Stimulated activated CD8-positive, alpha-beta memory T cell treated with anti-CD3 and anti-CD28 coated beads, Interleukin-4, amount 100 ng/mL, for 4 hours (primary cell): ENCODE measurements around the gene RBM17.
"Not testable (repeated sequence)": the region's sequence is repeated elsewhere in the genome, so short reads cannot be mapped to it uniquely, and the experiment has no call there.

Experiments used
- DNase-seq, 2 donors: peaks; one replicate each; pipeline ENCODE4 v3.0.0-alpha.2; 2020; ENCODE audit warnings: low read depth in 2 of 2, low spot score in 1 of 2

The RBM17 gene

GRCh38 chr10:6056411-6057135 lies 32.3 kb upstream of the RBM17 start:
- no peak for DNase-seq

- DNase-seq, result no peak
Measured at GRCh38 chr10:6058682-6059475, 30.0 kb upstream of the RBM17 start.

- DNase-seq, result no peak
Measured at GRCh38 chr10:6059506-6059905, 29.3 kb upstream of the RBM17 start.

GRCh38 chr10:6061056-6061455 lies 27.8 kb upstream of the RBM17 start:
- no peak for DNase-seq

GRCh38 chr10:6062101-6062771 lies 26.6 kb upstream of the RBM17 start, which contains the start of gene IL2RA:
IL2RA (minus strand) TSS chr10:6062367; CDS start chr10:6062151, 216 bp downstream.
- DNase-seq, result peak in 1 of 2 donors; percentile 25

- no peak for DNase-seq
Measured at GRCh38 chr10:6064119-6064518, 24.7 kb upstream of the RBM17 start.

- DNase-seq, result not testable (repeated sequence)
Measured at GRCh38 chr10:6064726-6065125, 24.1 kb upstream of the RBM17 start.

- DNase-seq, result no peak
Measured at GRCh38 chr10:6065406-6065805, 23.4 kb upstream of the RBM17 start.

GRCh38 chr10:6065835-6066234 lies 23.0 kb upstream of the RBM17 start:
- DNase-seq, result no peak

- DNase-seq, result no peak
Measured at GRCh38 chr10:6067457-6067856, 21.4 kb upstream of the RBM17 start.

GRCh38 chr10:6068006-6068405 lies 20.8 kb upstream of the RBM17 start:
- no peak for DNase-seq

GRCh38 chr10:6068422-6068821 lies 20.4 kb upstream of the RBM17 start:
- DNase-seq, result no peak

GRCh38 chr10:6069081-6069931 lies 19.5 kb upstream of the RBM17 start:
- DNase-seq, result no peak

GRCh38 chr10:6070660-6071059 lies 18.2 kb upstream of the RBM17 start:
- DNase-seq, result peak; percentile 28 to 30

GRCh38 chr10:6071181-6072175 lies 17.4 kb upstream of the RBM17 start:
- no peak for DNase-seq

- no peak for DNase-seq
Measured at GRCh38 chr10:6072215-6072934, 16.5 kb upstream of the RBM17 start.

GRCh38 chr10:6074489-6075301 lies 14.1 kb upstream of the RBM17 start:
- DNase-seq, result no peak

GRCh38 chr10:6077071-6077675 lies 11.7 kb upstream of the RBM17 start:
- no peak for DNase-seq
